Measurements from ENCODE around the gene FBLN1. TPM values are rescaled to one million over a fixed set of nuclear protein-coding genes. Genes with fewer than 3 reads are reported as not detected.

Gene FBLN1
- total RNA-seq, 1 donor from 2014 or later = 3.8 TPM

- ATAC-seq (no peak), DNase-seq (ENCODE audit: low spot score) (no peak)
Measured at GRCh38 chr22:45503816-45504372, 1.2 kb downstream of the FBLN1 start.

GRCh38 chr22:45504373-45505341, 2.0 kb downstream of the FBLN1 start:
- no peak for ATAC-seq
- DNase-seq (ENCODE audit: low spot score) = no peak

- DNase-seq (ENCODE audit: low spot score) (no peak), ATAC-seq (no peak)
Measured at GRCh38 chr22:45505991-45506747, 3.5 kb downstream of the FBLN1 start.

GRCh38 chr22:45506816-45507360, 4.2 kb downstream of the FBLN1 start:
- DNase-seq (ENCODE audit: low spot score) (no peak), ATAC-seq (no peak)

GRCh38 chr22:45507798-45508197, 5.1 kb downstream of the FBLN1 start:
- ATAC-seq (no peak), DNase-seq (ENCODE audit: low spot score) (no peak)

GRCh38 chr22:45508814-45509213, 6.1 kb downstream of the FBLN1 start:
- DNase-seq (ENCODE audit: low spot score) (no peak), ATAC-seq (no peak)

- DNase-seq (ENCODE audit: low spot score) = no peak
- no peak for ATAC-seq
Measured at GRCh38 chr22:45510376-45511232, 7.9 kb downstream of the FBLN1 start.

GRCh38 chr22:45511847-45512261, 9.2 kb downstream of the FBLN1 start:
- DNase-seq (ENCODE audit: low spot score) (no peak), ATAC-seq (peak; percentile 72)

GRCh38 chr22:45512363-45512762, 9.7 kb downstream of the FBLN1 start:
- ATAC-seq (no peak), DNase-seq (ENCODE audit: low spot score) (no peak)

GRCh38 chr22:45515676-45516075, 13.0 kb downstream of the FBLN1 start:
- ATAC-seq (no peak), DNase-seq (ENCODE audit: low spot score) (no peak)

GRCh38 chr22:45516163-45516562, 13.5 kb downstream of the FBLN1 start:
- ATAC-seq (no peak), DNase-seq (ENCODE audit: low spot score) (no peak)

GRCh38 chr22:45516923-45517675, 14.4 kb downstream of the FBLN1 start:
- ATAC-seq (no peak), DNase-seq (ENCODE audit: low spot score) (no peak)

GRCh38 chr22:45518136-45518535, 15.5 kb downstream of the FBLN1 start:
- no peak for ATAC-seq
- no peak for DNase-seq (ENCODE audit: low spot score)

GRCh38 chr22:45518580-45518991, 15.9 kb downstream of the FBLN1 start:
- ATAC-seq = peak; percentile 37
- no peak for DNase-seq (ENCODE audit: low spot score)

GRCh38 chr22:45521178-45521577, 18.5 kb downstream of the FBLN1 start:
- no peak for ATAC-seq
- no peak for DNase-seq (ENCODE audit: low spot score)

- DNase-seq (ENCODE audit: low spot score) = no peak
- ATAC-seq = no peak
Measured at GRCh38 chr22:45522462-45522861, 19.8 kb downstream of the FBLN1 start.

GRCh38 chr22:45524157-45524556, 21.5 kb downstream of the FBLN1 start:
- ATAC-seq (no peak), DNase-seq (ENCODE audit: low spot score) (no peak)

GRCh38 chr22:45524966-45525365, 22.3 kb downstream of the FBLN1 start:
- ATAC-seq (no peak), DNase-seq (ENCODE audit: low spot score) (no peak)

- ATAC-seq (no peak), DNase-seq (ENCODE audit: low spot score) (no peak)
Measured at GRCh38 chr22:45525480-45525879, 22.8 kb downstream of the FBLN1 start.

GRCh38 chr22:45526281-45526680, 23.6 kb downstream of the FBLN1 start:
- ATAC-seq = no peak
- DNase-seq (ENCODE audit: low spot score) = no peak
